GM12878 (cell line): ENCODE results near the gene UNC119. TPM values are rescaled to one million over a fixed set of nuclear protein-coding genes. Genes with fewer than 3 reads are reported as not detected.

ENCODE experiments used
- ATAC-seq: fragments of 200-7000 bp; cut with Tn5 transposase; 3 replicates; pipeline ENCODE4 v1.9.1; 2020; ENCODE audit warnings: mild to moderate bottlenecking, moderate library complexity
- BruUV-seq: library from RNA; stranded (reverse); fragments of 400-500 nt; replicated peaks from 2 replicates; lab custom pipeline; 2021; lab: Mats Ljungman, UMichigan
- CTCF ChIA-PET: fragments of 300-600 bp; sonication (Branson Sonifier 250); formaldehyde crosslinking; extraction: SDS; loops from one replicate; lab custom pipeline; 2021; ENCODE audit warnings: inconsistent platforms; lab: Yijun Ruan, JAX
- POLR2A ChIA-PET: fragments of 350-600 bp; formaldehyde crosslinking; extraction: SDS; loops from one replicate; lab custom pipeline; 2021; ENCODE audit warnings: inconsistent platforms; lab: Charles Lee
- RAD21 ChIA-PET: fragments of 300-600 bp; sonication (Branson Sonifier 250); formaldehyde crosslinking; loops from one replicate; lab custom pipeline; 2023; ENCODE audit warnings: antibody characterized with exemption; ENCODE audit not compliant: unreplicated experiment; lab: Charles Lee
- SMC1A ChIA-PET: fragments of 300-600 bp; sonication (Branson Sonifier 250); formaldehyde crosslinking; loops from one replicate; lab custom pipeline; 2023; ENCODE audit not compliant: unreplicated experiment, uncharacterized antibody; lab: Charles Lee
- DNase-seq: peaks from one replicate; pipeline ENCODE4 v3.0.0-alpha.2; 2011; ENCODE audit warnings: low read depth, low spot score
- FAIRE-seq: peaks from 3 replicates; lab custom pipeline; 2011; peaks lifted over from hg19 to GRCh38; lab: Jason Lieb, UNC
- H2AFZ ChIP-seq: 2 replicates; pipeline ENCODE4 v1.6.0; 2011; ENCODE audit warnings: low read depth, low read length, control low read depth; ENCODE audit not compliant: control insufficient read depth
- H3K27ac ChIP-seq: 2 replicates; pipeline ENCODE4 v1.5.1; 2011; ENCODE audit warnings: control low read depth; ENCODE audit not compliant: control insufficient read depth, insufficient read depth
- H3K27me3 ChIP-seq, 2 experiments: replicated peaks in 1 of 2; 2 replicates each; pipeline versions ENCODE4 v1.6.0 to v1.6.1; 2011; ENCODE audit warnings: low read length in 1 of 2; ENCODE audit not compliant: control insufficient read depth in 2 of 2, insufficient read depth in 2 of 2
- H3K36me3 ChIP-seq, 2 experiments: 2 replicates each; pipeline ENCODE4 v1.5.1; 2011; ENCODE audit warnings: low read length in 1 of 2; ENCODE audit not compliant: control insufficient read depth in 2 of 2, insufficient read depth in 2 of 2
- H3K4me1 ChIP-seq: 2 replicates; pipeline ENCODE4 v1.6.1; 2011; ENCODE audit warnings: mild to moderate bottlenecking, low read length, moderate library complexity, mixed read lengths; ENCODE audit not compliant: control insufficient read depth, insufficient read depth
- H3K4me2 ChIP-seq: 2 replicates; pipeline ENCODE4 v1.6.0; 2011; ENCODE audit warnings: control low read depth; ENCODE audit not compliant: control insufficient read depth, insufficient read depth
- H3K4me3 ChIP-seq: fragments of 200-600 bp; sonication (generic); 2 replicates; pipeline ENCODE4 v1.5.1; 2016
- H3K79me2 ChIP-seq: 2 replicates; pipeline ENCODE4 v1.6.0; 2011; ENCODE audit warnings: low read length; ENCODE audit not compliant: control insufficient read depth, insufficient read depth
- H3K9ac ChIP-seq: 2 replicates; pipeline ENCODE4 v1.8.0; 2011; ENCODE audit warnings: low read length, control low read depth, mixed read lengths; ENCODE audit not compliant: control insufficient read depth, insufficient read depth
- H3K9me3 ChIP-seq: replicated peaks from 3 replicates; pipeline ENCODE4 v1.5.1; 2011; ENCODE audit warnings: mild to moderate bottlenecking, low read length; ENCODE audit not compliant: control insufficient read depth, insufficient read depth
- H4K20me1 ChIP-seq: 2 replicates; pipeline ENCODE4 v1.6.0; 2011; ENCODE audit not compliant: control insufficient read depth, insufficient read depth
- CHD1 ChIP-seq: IDR thresholded peaks from 2 replicates; pipeline ENCODE4 v1.6.1; 2012; ENCODE audit warnings: low read depth, low read length, improper control_type of control experiment
- FOXK2 ChIP-seq: fragments of 450-650 bp; IDR thresholded peaks from 2 replicates; pipeline ENCODE4 v1.6.1; 2017; ENCODE audit warnings: mild to moderate bottlenecking, moderate library complexity
- HCFC1 ChIP-seq: fragments of 150-350 bp; IDR thresholded peaks from 2 replicates; pipeline ENCODE4 v1.6.1; 2014; ENCODE audit warnings: low read length
- HDAC2 ChIP-seq: fragments of 200-600 bp; sonication (generic); IDR thresholded peaks from 2 replicates; pipeline ENCODE4 v1.6.1; 2017
- IKZF2 ChIP-seq, 2 experiments: fragments of 450-650 bp; IDR thresholded peaks; 2 replicates each; pipeline ENCODE4 v1.6.1; 2017; ENCODE audit warnings: mild to moderate bottlenecking in 2 of 2, moderate library complexity in 2 of 2
- JUND ChIP-seq: IDR thresholded peaks from 2 replicates; pipeline ENCODE4 v1.6.1; 2012; ENCODE audit warnings: low read depth, mild to moderate bottlenecking, low read length, improper control_type of control experiment, moderate library complexity
- MXI1 ChIP-seq: fragments of 150-350 bp; IDR thresholded peaks from 2 replicates; pipeline ENCODE4 v1.6.1; 2011; ENCODE audit warnings: low read depth, mild to moderate bottlenecking, inconsistent platforms, low read length, improper control_type of control experiment
- MYB ChIP-seq: fragments of 150-350 bp; IDR thresholded peaks from 2 replicates; pipeline ENCODE4 v1.6.1; 2014; ENCODE audit warnings: mild to moderate bottlenecking, low read depth, low read length, borderline replicate concordance
- NR2C2 ChIP-seq: IDR thresholded peaks from 2 replicates; pipeline ENCODE4 v1.6.1; 2011; ENCODE audit warnings: borderline replicate concordance, low read depth; ENCODE audit not compliant: control insufficient read depth, insufficient read length
- PAX8 ChIP-seq: fragments of 450-650 bp; IDR thresholded peaks from 2 replicates; pipeline ENCODE4 v1.6.1; 2017; ENCODE audit warnings: mild to moderate bottlenecking, moderate library complexity
- STAT1 ChIP-seq: fragments of 450-650 bp; conservative IDR thresholded peaks from 2 replicates; pipeline ENCODE4 v1.6.1; 2014; ENCODE audit warnings: antibody characterized with exemption, mild to moderate bottlenecking
- SUPT20H ChIP-seq: IDR thresholded peaks from 2 replicates; pipeline ENCODE4 v1.6.1; 2011; ENCODE audit warnings: low read depth, mild to moderate bottlenecking, low read length, moderate library complexity, borderline replicate concordance; ENCODE audit not compliant: control insufficient read depth
- SUZ12 ChIP-seq: fragments of 200-600 bp; sonication (generic); IDR thresholded peaks from one replicate; pipeline ENCODE4 v1.6.1; 2018; ENCODE audit warnings: antibody characterized with exemption, mild to moderate bottlenecking; ENCODE audit not compliant: unreplicated experiment
- ZNF622 ChIP-seq: fragments of 450-650 bp; IDR thresholded peaks from 2 replicates; pipeline ENCODE4 v1.6.1; 2017; ENCODE audit warnings: mild to moderate bottlenecking, inconsistent platforms
- WGBS: methylation state at CpG from one replicate; pipeline ENCODE4 v1.1.6; 2016; ENCODE audit warnings: low lambda C conversion rate; ENCODE audit not compliant: insufficient replicate concordance, insufficient coverage; ENCODE audit errors: missing lambda C conversion rate; 5-methylcytosine and 5-hydroxymethylcytosine counted together
- in situ Hi-C: fragments of 300-500 bp; cut with MboI; formaldehyde crosslinking; loops from 9 replicates; pipeline ENCODE4 v1.14.3; 2018; ENCODE audit warnings: mixed read lengths
- intact Hi-C: fragments of 100-400 bp; cut with micrococcal nuclease; formaldehyde crosslinking; loops from one replicate; pipeline ENCODE4 v1.14.2; 2022; ENCODE audit not compliant: unreplicated experiment
- polyA plus RNA-seq, 11 experiments: library from polyadenylated mRNA; depleted of rRNA in 4 of 11; unstranded in 6 of 11; stranded (reverse) in 5 of 11; fragments of >200 nt; fragmentation: Nextera tagmentation in 4 of 11; fragmentation: Illumina TruSeq in 1 of 11; extraction: Ambion mirVana in 4 of 11; extraction: Trizol in 1 of 11; gene quantifications; 1 replicate in 1 of 11; 2 replicates in 10 of 11; pipeline versions ENCODE4 v1.2.1 to v1.2.3, GENCODE V29; 2011 to 2016; ENCODE audit warnings: inconsistent platforms in 2 of 11, missing spikeins in 2 of 11, low read depth in 1 of 11
- total RNA-seq, 4 experiments: library from RNA; depleted of rRNA in 3 of 4; stranded (reverse); fragments of >200 nt in 3 of 4; fragmentation: Illumina TruSeq in 1 of 4; extraction: Trizol in 1 of 4; gene quantifications; 2 replicates each; pipeline versions ENCODE4 v1.2.1 to v1.2.3, GENCODE V29; 2013 to 2021
- TF ChIP-seq, protein P1 (sequence below): IDR thresholded peaks from 2 replicates; pipeline ENCODE4 v1.6.1; 2012; ENCODE audit warnings: low read depth, low read length, improper control_type of control experiment
- TF ChIP-seq, protein P2 (sequence below): fragments of 450-650 bp; IDR thresholded peaks from 2 replicates; pipeline ENCODE4 v1.6.1; 2017; ENCODE audit warnings: mild to moderate bottlenecking, low read depth, inconsistent platforms; ENCODE audit not compliant: poor library complexity, severe bottlenecking
- TF ChIP-seq, protein P3 (sequence below): fragments of 450-650 bp; IDR thresholded peaks from 2 replicates; pipeline ENCODE4 v1.6.1; 2017; ENCODE audit warnings: mild to moderate bottlenecking
- TF ChIP-seq, protein P4 (sequence below): fragments of 450-650 bp; IDR thresholded peaks from 2 replicates; pipeline ENCODE4 v1.6.1; 2014; ENCODE audit warnings: mild to moderate bottlenecking
- TF ChIP-seq, protein P5 (sequence below): IDR thresholded peaks from 2 replicates; pipeline ENCODE4 v1.6.1; 2011; ENCODE audit warnings: borderline replicate concordance, low read depth, mild to moderate bottlenecking, moderate library complexity, mixed read lengths, low read length; ENCODE audit not compliant: insufficient read depth; ENCODE audit errors: extremely low read length

Gene UNC119
- total and polyA plus RNA-seq, 10 of the 15 experiments (the other 5 are each of a cell fraction or from before 2014, with no cell fraction given) = 2.7 to 436 (median 57.8) TPM

DNA sequence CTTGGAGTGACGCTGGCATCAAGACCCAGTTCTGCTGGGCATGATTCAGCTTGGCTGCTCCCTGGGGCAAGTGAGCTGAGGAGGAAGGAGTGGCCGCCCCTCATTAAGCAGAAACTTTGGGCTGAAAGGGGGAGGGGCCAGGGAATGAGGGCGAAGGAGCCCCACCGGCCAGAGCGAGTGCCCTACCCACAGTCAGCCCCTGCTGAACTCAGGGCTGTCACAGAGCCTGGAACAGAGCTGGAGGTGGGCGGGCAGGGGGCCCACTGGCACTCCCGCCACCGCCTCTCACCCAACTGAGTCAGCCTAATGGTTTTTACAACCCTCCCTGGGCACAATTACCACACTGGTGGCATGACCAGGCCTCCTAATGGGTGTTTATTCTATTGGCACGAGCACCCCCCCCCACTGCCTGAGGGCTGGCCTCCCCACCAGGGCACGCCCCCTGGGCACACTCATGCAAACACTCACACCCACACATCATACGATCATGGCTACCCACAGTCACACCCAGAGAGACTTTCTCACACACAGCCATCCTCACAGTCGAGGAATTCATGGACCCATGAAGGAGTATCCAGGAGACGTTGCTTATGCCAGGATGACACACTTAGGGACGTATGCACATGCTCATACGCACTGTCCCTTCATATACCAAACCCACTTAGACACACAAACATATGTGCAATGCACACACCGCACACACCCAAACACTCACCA, 19.2 kb downstream of the UNC119 start:
- Histone ChIP-seq H3K27me3 (no peaks in the 10 kb centered on the region; a peak in 1 of 4 replicates), H3K27ac (no peak overlapping the region), H3K9ac (no peak overlapping the region), H3K4me1 (no peaks in the 10 kb centered on the region), H3K4me2 (no peak overlapping the region), H3K79me2 (no peaks in the 10 kb centered on the region), H3K9me3 (no peaks in the 10 kb centered on the region), H3K36me3 (no peaks in the 10 kb centered on the region), H4K20me1 (no peaks in the 10 kb centered on the region), H3K4me3 (no peak overlapping the region), H2AFZ (no peak overlapping the region)
- CTCF ChIA-PET = no interaction called here
- 24% methylated on average over 16 of the region's 16 CpGs for WGBS
- ATAC-seq = no peak
- SMC1A ChIA-PET = interaction anchor here (0.8 kb wide), 1 partner anchor 40 kb away, joined by 3 read pairs; no protein-coding TSS in a partner anchor
- BruUV-seq = no TSS peak
- RAD21 ChIA-PET = no interaction called here
- DNase-seq = no peak
- intact Hi-C loops = no loop called here
- in situ Hi-C loops = no loop called here
- TF ChIP-seq HCFC1 = no peak
- TF ChIP-seq, protein P1, sequence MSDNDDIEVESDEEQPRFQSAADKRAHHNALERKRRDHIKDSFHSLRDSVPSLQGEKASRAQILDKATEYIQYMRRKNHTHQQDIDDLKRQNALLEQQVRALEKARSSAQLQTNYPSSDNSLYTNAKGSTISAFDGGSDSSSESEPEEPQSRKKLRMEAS = no peak
- TF ChIP-seq, protein P2, sequence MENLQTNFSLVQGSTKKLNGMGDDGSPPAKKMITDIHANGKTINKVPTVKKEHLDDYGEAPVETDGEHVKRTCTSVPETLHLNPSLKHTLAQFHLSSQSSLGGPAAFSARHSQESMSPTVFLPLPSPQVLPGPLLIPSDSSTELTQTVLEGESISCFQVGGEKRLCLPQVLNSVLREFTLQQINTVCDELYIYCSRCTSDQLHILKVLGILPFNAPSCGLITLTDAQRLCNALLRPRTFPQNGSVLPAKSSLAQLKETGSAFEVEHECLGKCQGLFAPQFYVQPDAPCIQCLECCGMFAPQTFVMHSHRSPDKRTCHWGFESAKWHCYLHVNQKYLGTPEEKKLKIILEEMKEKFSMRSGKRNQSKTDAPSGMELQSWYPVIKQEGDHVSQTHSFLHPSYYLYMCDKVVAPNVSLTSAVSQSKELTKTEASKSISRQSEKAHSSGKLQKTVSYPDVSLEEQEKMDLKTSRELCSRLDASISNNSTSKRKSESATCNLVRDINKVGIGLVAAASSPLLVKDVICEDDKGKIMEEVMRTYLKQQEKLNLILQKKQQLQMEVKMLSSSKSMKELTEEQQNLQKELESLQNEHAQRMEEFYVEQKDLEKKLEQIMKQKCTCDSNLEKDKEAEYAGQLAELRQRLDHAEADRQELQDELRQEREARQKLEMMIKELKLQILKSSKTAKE = no peak
- no peak for TF ChIP-seq IKZF2 (IDR thresholded peaks at IDR 0.05)
- no peak for TF ChIP-seq NR2C2
- TF ChIP-seq SUPT20H = no peak
- no peak for TF ChIP-seq FOXK2
- TF ChIP-seq CHD1 = no peak
- TF ChIP-seq ZNF622 = no peak
- no peak for TF ChIP-seq HDAC2
- no peak for TF ChIP-seq MYB
- TF ChIP-seq, protein P3, sequence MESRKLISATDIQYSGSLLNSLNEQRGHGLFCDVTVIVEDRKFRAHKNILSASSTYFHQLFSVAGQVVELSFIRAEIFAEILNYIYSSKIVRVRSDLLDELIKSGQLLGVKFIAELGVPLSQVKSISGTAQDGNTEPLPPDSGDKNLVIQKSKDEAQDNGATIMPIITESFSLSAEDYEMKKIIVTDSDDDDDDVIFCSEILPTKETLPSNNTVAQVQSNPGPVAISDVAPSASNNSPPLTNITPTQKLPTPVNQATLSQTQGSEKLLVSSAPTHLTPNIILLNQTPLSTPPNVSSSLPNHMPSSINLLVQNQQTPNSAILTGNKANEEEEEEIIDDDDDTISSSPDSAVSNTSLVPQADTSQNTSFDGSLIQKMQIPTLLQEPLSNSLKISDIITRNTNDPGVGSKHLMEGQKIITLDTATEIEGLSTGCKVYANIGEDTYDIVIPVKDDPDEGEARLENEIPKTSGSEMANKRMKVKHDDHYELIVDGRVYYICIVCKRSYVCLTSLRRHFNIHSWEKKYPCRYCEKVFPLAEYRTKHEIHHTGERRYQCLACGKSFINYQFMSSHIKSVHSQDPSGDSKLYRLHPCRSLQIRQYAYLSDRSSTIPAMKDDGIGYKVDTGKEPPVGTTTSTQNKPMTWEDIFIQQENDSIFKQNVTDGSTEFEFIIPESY = no peak
- no peak for TF ChIP-seq STAT1
- no peak for TF ChIP-seq MXI1
- TF ChIP-seq JUND = no peak
- no peak for TF ChIP-seq SUZ12
- TF ChIP-seq, protein P4, sequence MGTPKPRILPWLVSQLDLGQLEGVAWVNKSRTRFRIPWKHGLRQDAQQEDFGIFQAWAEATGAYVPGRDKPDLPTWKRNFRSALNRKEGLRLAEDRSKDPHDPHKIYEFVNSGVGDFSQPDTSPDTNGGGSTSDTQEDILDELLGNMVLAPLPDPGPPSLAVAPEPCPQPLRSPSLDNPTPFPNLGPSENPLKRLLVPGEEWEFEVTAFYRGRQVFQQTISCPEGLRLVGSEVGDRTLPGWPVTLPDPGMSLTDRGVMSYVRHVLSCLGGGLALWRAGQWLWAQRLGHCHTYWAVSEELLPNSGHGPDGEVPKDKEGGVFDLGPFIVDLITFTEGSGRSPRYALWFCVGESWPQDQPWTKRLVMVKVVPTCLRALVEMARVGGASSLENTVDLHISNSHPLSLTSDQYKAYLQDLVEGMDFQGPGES = no peak
- TF ChIP-seq, protein P5, sequence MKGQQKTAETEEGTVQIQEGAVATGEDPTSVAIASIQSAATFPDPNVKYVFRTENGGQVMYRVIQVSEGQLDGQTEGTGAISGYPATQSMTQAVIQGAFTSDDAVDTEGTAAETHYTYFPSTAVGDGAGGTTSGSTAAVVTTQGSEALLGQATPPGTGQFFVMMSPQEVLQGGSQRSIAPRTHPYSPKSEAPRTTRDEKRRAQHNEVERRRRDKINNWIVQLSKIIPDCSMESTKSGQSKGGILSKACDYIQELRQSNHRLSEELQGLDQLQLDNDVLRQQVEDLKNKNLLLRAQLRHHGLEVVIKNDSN = no peak
- no peak for TF ChIP-seq PAX8
- POLR2A ChIA-PET = interaction anchor here (0.5 kb wide), 1 partner anchor 11 kb away, joined by 3 read pairs; no protein-coding TSS in a partner anchor
- FAIRE-seq = no peak
